Endothelial cell of umbilical vein (primary cell): ENCODE measurements around the gene TLDC2. TPM values are rescaled to one million over a fixed set of nuclear protein-coding genes. Genes with fewer than 3 reads are reported as not detected.

Source experiments
- BruUV-seq: library from RNA; stranded (reverse); fragments of 400-500 nt; replicated peaks from 2 replicates; lab custom pipeline; 2021; lab: Mats Ljungman, UMichigan
- CTCF ChIA-PET: fragments of 300-600, 350-600 bp; sonication (Branson Sonifier 250); formaldehyde crosslinking; loops from one replicate; lab custom pipeline; 2021; ENCODE audit warnings: antibody characterized with exemption, inconsistent platforms; lab: Charles Lee
- POLR2A ChIA-PET: fragments of 300-600, 350-600 bp; sonication (Branson Sonifier 250); formaldehyde crosslinking; loops from one replicate; lab custom pipeline; 2021; ENCODE audit warnings: antibody characterized with exemption, inconsistent platforms; lab: Charles Lee
- DNase-seq: peaks from one replicate; pipeline ENCODE4 v3.0.0-alpha.2; 2011; ENCODE audit warnings: low read depth, low spot score
- FAIRE-seq: peaks from 2 replicates; lab custom pipeline; 2011; peaks lifted over from hg19 to GRCh38; lab: Jason Lieb, UNC
- H2AFZ ChIP-seq: 2 replicates; pipeline ENCODE4 v1.6.0; 2012; ENCODE audit warnings: low read depth, low read length, control low read depth, inconsistent platforms
- H3K27ac ChIP-seq: 2 replicates; pipeline ENCODE4 v1.5.1; 2011; ENCODE audit warnings: low read depth, mild to moderate bottlenecking, control low read depth, low read length, moderate library complexity; ENCODE audit not compliant: insufficient read depth
- H3K27me3 ChIP-seq, 2 experiments: 2 replicates each; pipeline versions ENCODE4 v1.6.0 to v1.6.1; 2011; ENCODE audit warnings: low read length in 2 of 2, mixed read lengths in 1 of 2; ENCODE audit not compliant: control insufficient read depth in 2 of 2, insufficient read depth in 2 of 2
- H3K36me3 ChIP-seq, 2 experiments: 2 replicates in 1 of 2; 3 replicates in 1 of 2; pipeline ENCODE4 v1.5.1; 2011; ENCODE audit warnings: low read length in 2 of 2, mild to moderate bottlenecking in 1 of 2, moderate library complexity in 1 of 2; ENCODE audit not compliant: control insufficient read depth in 2 of 2, insufficient read depth in 2 of 2; ENCODE audit errors: extremely low read depth in 1 of 2
- H3K4me1 ChIP-seq: 3 replicates; pipeline ENCODE4 v1.5.1; 2011; ENCODE audit warnings: mild to moderate bottlenecking, low read length; ENCODE audit not compliant: control insufficient read depth, insufficient read depth; ENCODE audit errors: extremely low read depth
- H3K4me2 ChIP-seq: 2 replicates; pipeline ENCODE4 v1.6.1; 2011; ENCODE audit warnings: low read length, control low read depth, mixed read lengths; ENCODE audit not compliant: insufficient read depth
- H3K4me3 ChIP-seq, 3 experiments: fragments of 200-600 bp in 1 of 3; sonication (generic), shearing (Covaris generic) in 1 of 3; replicated peaks in 1 of 3; 2 replicates each; pipeline ENCODE4 v1.5.1; 2011 to 2016; ENCODE audit warnings: control low read depth in 3 of 3, low read length in 3 of 3, mild to moderate bottlenecking in 2 of 3, inconsistent platforms in 1 of 3, low read depth in 1 of 3, moderate library complexity in 1 of 3; ENCODE audit not compliant: insufficient read depth in 1 of 3
- H3K79me2 ChIP-seq: 2 replicates; pipeline ENCODE4 v1.6.0; 2012; ENCODE audit warnings: low read length, inconsistent platforms; ENCODE audit not compliant: control insufficient read depth, insufficient read depth
- H3K9ac ChIP-seq: replicated peaks from 2 replicates; pipeline ENCODE3; 2011; ENCODE audit warnings: low read length, control low read depth; ENCODE audit not compliant: insufficient read depth; ENCODE audit errors: extremely low read depth
- H3K9me1 ChIP-seq: replicated peaks from 3 replicates; pipeline ENCODE4 v1.6.0; 2011; ENCODE audit warnings: mild to moderate bottlenecking, low read length; ENCODE audit not compliant: control insufficient read depth, insufficient read depth; ENCODE audit errors: extremely low read depth
- H3K9me3 ChIP-seq: replicated peaks from 2 replicates; pipeline ENCODE4 v1.5.1; 2012; ENCODE audit warnings: low read length, inconsistent platforms; ENCODE audit not compliant: control insufficient read depth, insufficient read depth
- H4K20me1 ChIP-seq: replicated peaks from 2 replicates; pipeline ENCODE3; 2011; ENCODE audit warnings: mild to moderate bottlenecking, low read length; ENCODE audit not compliant: control insufficient read depth, insufficient read depth; ENCODE audit errors: extremely low read depth
- EZH2 ChIP-seq: IDR thresholded peaks from 2 replicates; pipeline ENCODE4 v1.6.1; 2012; ENCODE audit warnings: borderline replicate concordance, low read depth, mild to moderate bottlenecking, moderate library complexity, low read length, inconsistent platforms; ENCODE audit not compliant: severe bottlenecking
- FOS ChIP-seq: IDR thresholded peaks from 2 replicates; pipeline ENCODE4 v1.6.1; 2011; ENCODE audit warnings: mild to moderate bottlenecking, low read length, moderate library complexity, borderline replicate concordance; ENCODE audit not compliant: insufficient read depth
- GATA2 ChIP-seq: IDR thresholded peaks from 2 replicates; pipeline ENCODE4 v1.7.0; 2011; ENCODE audit warnings: low read depth, mild to moderate bottlenecking, moderate library complexity, mixed read lengths, low read length; ENCODE audit not compliant: insufficient read length, insufficient read depth
- JUN ChIP-seq: IDR thresholded peaks from 2 replicates; pipeline ENCODE4 v1.6.1; 2011; ENCODE audit warnings: borderline replicate concordance, low read depth; ENCODE audit not compliant: insufficient read length, insufficient read depth
- MYC ChIP-seq: IDR thresholded peaks from one replicate; pipeline ENCODE4 v1.6.1; 2011; ENCODE audit warnings: mild to moderate bottlenecking, low read depth, low read length
- POLR2A ChIP-seq: IDR thresholded peaks from 2 replicates; pipeline ENCODE4 v1.6.1; 2012; ENCODE audit warnings: low read depth, mild to moderate bottlenecking, control low read depth, low read length
- POLR2AphosphoS5 ChIP-seq: IDR thresholded peaks from 2 replicates; pipeline ENCODE4 v1.6.1; 2012; ENCODE audit warnings: low read depth, mild to moderate bottlenecking, control low read depth, low read length, moderate library complexity; ENCODE audit not compliant: insufficient read depth
- dilution Hi-C: fragments of 300-500 bp; cut with MboI; formaldehyde crosslinking; loops from one replicate; pipeline ENCODE4 v1.15.0; 2019; ENCODE audit warnings: low sequenced_read_pairs; ENCODE audit not compliant: extremely low pct_ligation_motif_present
- intact Hi-C: fragments of 100-400 bp; cut with micrococcal nuclease; formaldehyde crosslinking; loops from one replicate; pipeline ENCODE4 v1.10.0; 2022
- polyA plus RNA-seq, 4 experiments: library from polyadenylated mRNA; depleted of rRNA in 3 of 4; stranded (reverse) in 3 of 4; unstranded in 1 of 4; fragments of >200 nt; gene quantifications; 2 replicates each; pipeline versions ENCODE4 v1.2.1 to v1.2.3, GENCODE V29; 2011 to 2012; ENCODE audit warnings: missing spikeins in 1 of 4
- total RNA-seq: library from RNA; stranded (reverse); gene quantifications from 2 replicates; pipeline ENCODE4 v1.2.3, GENCODE V29; 2021
- TF ChIP-seq, protein P1 (sequence below): IDR thresholded peaks from 2 replicates; pipeline ENCODE4 v1.6.1; 2011; ENCODE audit not compliant: insufficient read depth, insufficient read length
- TF ChIP-seq, protein P2 (sequence below), 2 donors: IDR thresholded peaks; 1 replicate in 1 of 2; 2 replicates in 1 of 2; pipeline ENCODE4 v1.5.1; 2011; ENCODE audit warnings: low read length in 2 of 2, mild to moderate bottlenecking in 2 of 2, moderate library complexity in 2 of 2, control low read depth in 1 of 2, inconsistent platforms in 1 of 2, low read depth in 1 of 2; ENCODE audit not compliant: insufficient read depth in 1 of 2; ENCODE audit errors: extremely low read depth in 1 of 2

TLDC2 gene
- total and polyA plus RNA-seq, 2 donors (not counting 3 experiments of a cell fraction or from before 2014, with no cell fraction given): not detected

DNA sequence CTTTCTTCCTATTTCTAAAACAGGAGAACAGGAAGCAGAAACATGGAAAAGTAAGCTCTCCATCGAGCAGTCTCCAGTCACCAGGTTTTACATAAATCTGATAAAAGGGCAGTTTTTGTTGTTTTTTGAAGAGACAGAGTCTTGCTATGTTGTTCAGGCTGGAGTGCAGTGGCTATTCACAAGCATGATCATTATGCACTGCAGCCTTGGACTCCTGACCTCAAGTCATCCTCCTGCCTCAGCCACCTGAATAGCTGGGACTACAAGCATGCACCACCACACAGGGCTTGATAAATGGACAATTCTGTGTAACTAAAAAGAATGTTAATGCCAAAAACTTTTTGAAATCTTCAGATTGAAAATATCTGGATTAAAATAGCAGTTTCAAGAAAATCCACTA lies 51.8 kb downstream of the TLDC2 start:
- H3K9me1 ChIP-seq: no peaks in the 10 kb centered on the region
- no peak for DNase-seq
- TF ChIP-seq POLR2A (no peak), EZH2 (no peak), GATA2 (no peak), MYC (no peak), FOS (no peak)
- TF ChIP-seq, protein P1, sequence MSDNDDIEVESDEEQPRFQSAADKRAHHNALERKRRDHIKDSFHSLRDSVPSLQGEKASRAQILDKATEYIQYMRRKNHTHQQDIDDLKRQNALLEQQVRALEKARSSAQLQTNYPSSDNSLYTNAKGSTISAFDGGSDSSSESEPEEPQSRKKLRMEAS: no peak
- intact Hi-C loops: no loop called here
- dilution Hi-C loops: no loop called here
- H3K79me2 ChIP-seq: no peaks in the 10 kb centered on the region
- H4K20me1 ChIP-seq: no peaks in the 10 kb centered on the region
- ChIA-PET POLR2A (no interaction called here), CTCF (no interaction called here)
- no peak for FAIRE-seq
- no peaks in the 10 kb centered on the region for H3K27me3 ChIP-seq
- H3K36me3 ChIP-seq: peaks cover 0 to 3% of the 10 kb centered on the region in 2 experiments
- BruUV-seq: no TSS peak
- H3K27ac ChIP-seq: no peak overlapping the region
- H3K4me3 ChIP-seq: no peak overlapping the region
- H3K9me3 ChIP-seq: no peaks in the 10 kb centered on the region
- H2AFZ ChIP-seq: no peak overlapping the region
- H3K4me1 ChIP-seq: no peaks in the 10 kb centered on the region
- no peak overlapping the region for H3K4me2 ChIP-seq
- H3K9ac ChIP-seq: no peak overlapping the region

DNA sequence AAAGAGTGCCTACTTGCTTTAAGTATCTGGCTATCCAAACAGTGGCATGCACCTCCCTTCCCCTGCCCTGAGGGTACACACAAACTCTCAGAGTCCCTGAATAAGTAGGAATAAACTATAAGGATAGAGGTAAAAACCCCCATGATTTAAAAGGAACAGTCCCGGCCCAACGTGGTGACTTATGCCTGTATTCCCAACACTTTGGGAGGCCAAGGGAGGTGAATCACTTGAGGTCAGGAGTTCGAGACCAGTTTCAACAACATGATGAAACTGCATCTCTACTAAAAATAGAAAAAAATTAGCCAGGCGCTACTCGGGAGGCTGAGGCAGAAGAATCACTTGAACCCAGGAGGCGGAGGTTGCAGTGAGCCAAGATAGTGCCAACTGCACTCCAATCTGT lies 53.4 kb downstream of the TLDC2 start:
- Histone ChIP-seq H3K9me1 (no peaks in the 10 kb centered on the region), H3K4me1 (no peaks in the 10 kb centered on the region), H2AFZ (no peak overlapping the region), H3K9me3 (no peaks in the 10 kb centered on the region), H3K4me3 (no peak overlapping the region), H3K79me2 (no peaks in the 10 kb centered on the region), H3K4me2 (no peak overlapping the region), H3K27ac (no peak overlapping the region), H3K9ac (no peak overlapping the region), H3K36me3 (peaks cover 0 to 3% of the 10 kb centered on the region in 2 experiments), H3K27me3 (no peaks in the 10 kb centered on the region), H4K20me1 (no peaks in the 10 kb centered on the region)
- dilution Hi-C loops: no loop called here
- BruUV-seq: no TSS peak
- POLR2A ChIA-PET: no interaction called here
- CTCF ChIA-PET: interaction anchor here (1.3 kb wide), 1 partner anchor 10 kb away, joined by 5 read pairs; no protein-coding TSS in a partner anchor
- DNase-seq: no peak
- TF ChIP-seq, protein P1: no peak
- TF ChIP-seq JUN (no peak), POLR2AphosphoS5 (no peak), GATA2 (no peak), POLR2A (no peak), FOS (no peak), MYC (no peak), EZH2 (no peak)
- TF ChIP-seq, protein P2, sequence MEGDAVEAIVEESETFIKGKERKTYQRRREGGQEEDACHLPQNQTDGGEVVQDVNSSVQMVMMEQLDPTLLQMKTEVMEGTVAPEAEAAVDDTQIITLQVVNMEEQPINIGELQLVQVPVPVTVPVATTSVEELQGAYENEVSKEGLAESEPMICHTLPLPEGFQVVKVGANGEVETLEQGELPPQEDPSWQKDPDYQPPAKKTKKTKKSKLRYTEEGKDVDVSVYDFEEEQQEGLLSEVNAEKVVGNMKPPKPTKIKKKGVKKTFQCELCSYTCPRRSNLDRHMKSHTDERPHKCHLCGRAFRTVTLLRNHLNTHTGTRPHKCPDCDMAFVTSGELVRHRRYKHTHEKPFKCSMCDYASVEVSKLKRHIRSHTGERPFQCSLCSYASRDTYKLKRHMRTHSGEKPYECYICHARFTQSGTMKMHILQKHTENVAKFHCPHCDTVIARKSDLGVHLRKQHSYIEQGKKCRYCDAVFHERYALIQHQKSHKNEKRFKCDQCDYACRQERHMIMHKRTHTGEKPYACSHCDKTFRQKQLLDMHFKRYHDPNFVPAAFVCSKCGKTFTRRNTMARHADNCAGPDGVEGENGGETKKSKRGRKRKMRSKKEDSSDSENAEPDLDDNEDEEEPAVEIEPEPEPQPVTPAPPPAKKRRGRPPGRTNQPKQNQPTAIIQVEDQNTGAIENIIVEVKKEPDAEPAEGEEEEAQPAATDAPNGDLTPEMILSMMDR (IDR thresholded peaks at IDR 0.05; ENCODE audit: extremely low read depth in 1 of 2, insufficient read depth in 1 of 2, low read depth in 1 of 2, low read length in 2 of 2): no peak
- intact Hi-C loops: no loop called here
- FAIRE-seq: no peak
